ENCODE results near the gene FLAD1.
A peak's percentile ranks its signal among the peaks of the same experiment; 100 is the strongest.

DNA sequence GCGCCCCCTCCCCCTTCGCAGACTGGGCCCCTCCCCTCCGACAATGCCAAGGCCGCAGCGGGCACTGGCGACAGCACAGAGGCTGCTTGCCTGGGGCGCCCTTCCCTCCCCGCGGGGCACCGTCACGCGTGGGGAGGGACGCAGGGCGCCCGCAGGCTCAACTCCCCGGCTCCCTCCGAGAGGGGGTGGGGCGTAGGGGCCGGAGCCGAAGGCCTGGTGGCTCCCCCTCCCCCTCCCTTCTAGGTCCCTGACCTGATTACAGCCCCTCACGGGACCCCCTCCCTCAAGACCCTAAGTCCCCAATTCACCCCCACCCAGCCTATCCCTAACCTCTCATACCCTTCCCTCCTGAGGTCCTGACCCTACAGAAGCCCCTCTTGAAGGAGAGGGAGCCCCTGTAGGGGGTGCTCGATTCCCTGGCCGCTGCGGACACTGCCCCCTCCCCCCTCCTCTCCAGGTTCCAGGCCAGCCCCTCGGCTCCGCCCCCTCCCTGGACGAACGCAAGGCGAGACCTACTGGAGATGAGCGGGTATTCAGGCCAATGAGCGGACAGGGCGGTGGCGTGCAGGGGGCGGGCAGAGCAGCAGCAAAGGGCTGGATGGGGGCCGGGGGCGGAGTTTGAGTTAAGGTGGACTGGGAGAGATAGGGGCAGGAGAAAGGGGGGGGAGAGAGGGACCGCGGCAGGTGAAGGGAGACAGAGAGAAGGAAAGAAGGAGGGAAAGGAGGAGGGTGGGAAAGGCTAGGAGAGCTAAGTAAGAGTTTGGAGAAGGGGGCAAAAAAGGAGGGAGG, 18.7 kb downstream of the FLAD1 start:
- no peak for TF ChIP-seq FOXA1 (IDR thresholded peaks at IDR 0.05)
- TF ChIP-seq SUZ12 (IDR thresholded peaks at IDR 0.05) = no peak
- TF ChIP-seq SP1 (IDR thresholded peaks at IDR 0.05) = no peak
- no peak for TF ChIP-seq BHLHE40 (IDR thresholded peaks at IDR 0.05; ENCODE audit: borderline replicate concordance)
- TF ChIP-seq FOXM1 (IDR thresholded peaks at IDR 0.05; ENCODE audit: borderline replicate concordance) = peak; percentile 73
- no peak for TF ChIP-seq L3MBTL2 (conservative IDR thresholded peaks at IDR 0.05)
- TF ChIP-seq TARDBP (IDR thresholded peaks at IDR 0.05) = peak; percentile 97; the same call in 1 of the 2 replicates
- no peak for TF ChIP-seq ELF4 (IDR thresholded peaks at IDR 0.05)
- no peak for TF ChIP-seq ARNT (IDR thresholded peaks at IDR 0.05)

All from HEK293T (cell line).